Measurements from ENCODE around the gene MYMK. TPM values are rescaled to one million over a fixed set of nuclear protein-coding genes. Genes with fewer than 3 reads are reported as not detected.

Gene MYMK
- total and polyA plus RNA-seq, 2 of the 4 experiments (the other 2 are of a cell fraction) = not detected

DNA sequence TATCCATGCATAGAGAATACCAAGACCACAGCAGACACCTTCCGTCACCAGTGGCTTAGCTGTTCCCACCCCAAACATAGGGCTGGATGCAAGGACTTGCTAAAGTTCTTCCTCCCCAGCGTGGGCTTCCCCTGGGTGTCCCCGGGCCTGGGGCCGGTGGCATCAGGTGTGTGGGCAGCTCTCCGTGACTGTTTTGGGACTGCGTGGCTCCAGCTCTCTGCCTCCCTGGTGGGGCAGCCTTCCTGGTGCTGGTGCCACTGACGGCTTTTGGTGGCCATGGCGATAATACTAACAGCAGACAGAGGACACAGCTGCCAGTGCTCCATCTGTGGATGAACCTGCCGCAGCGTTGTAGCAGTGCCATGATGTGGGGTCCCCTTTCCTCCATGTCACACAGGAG, 60.1 kb downstream of the MYMK start:
- Histone ChIP-seq H3K4me2 (ENCODE audit: low read depth, low read length) (no peak overlapping the region), H3K56ac (ENCODE audit: extremely low read depth, insufficient read depth, low read length) (no peak overlapping the region), H2BK20ac (ENCODE audit: low read depth, low read length) (no peak overlapping the region), H3K9ac (ENCODE audit: low read depth, low read length) (no peak overlapping the region), H2AFZ (replicated peaks; ENCODE audit: low read length, poor library complexity) (no peak overlapping the region), H4K91ac (ENCODE audit: insufficient read depth, low read depth, low read length) (no peak overlapping the region), H4K20me1 (ENCODE audit: insufficient read depth, low read length) (no peaks in the 10 kb centered on the region), H3K14ac (replicated peaks; ENCODE audit: low read depth, low read length) (no peak overlapping the region), H3K9me1 (ENCODE audit: insufficient read depth, low read length) (0 out of 2 replicates have a peak, but pooled peaks cover 4% of the 10 kb centered on the region), H2BK120ac (ENCODE audit: low read depth, low read length) (no peak overlapping the region), H4K5ac (ENCODE audit: low read depth, low read length) (no peak overlapping the region), H2AK5ac (ENCODE audit: low read depth, low read length) (no peak overlapping the region), H3K4ac (ENCODE audit: low read depth, low read length) (no peak overlapping the region), H3K23ac (ENCODE audit: low read depth, low read length) (no peak overlapping the region), H3K36me3 (ENCODE audit: control insufficient read depth, insufficient read depth, low read length) (peaks cover 7% of the 10 kb centered on the region), H3K18ac (ENCODE audit: low read depth, low read length) (no peak overlapping the region), H3K27me3 (ENCODE audit: control insufficient read depth, insufficient read depth, low read length) (no peaks in the 10 kb centered on the region), H3K4me1 (ENCODE audit: control insufficient read depth, insufficient read depth, low read length) (peaks cover 7% of the 10 kb centered on the region; the same call in 1 of the 2 replicates), H2AK9ac (replicated peaks; ENCODE audit: low read depth, low read length, poor library complexity) (no peak overlapping the region), H3K4me3 (ENCODE audit: insufficient read depth, low read depth, low read length) (no peak overlapping the region), H3K27ac (ENCODE audit: insufficient read depth, low read length) (no peak overlapping the region), H3K79me1 (ENCODE audit: low read depth in 1 of 2, low read length in 2 of 2) (peaks cover 0 to 6% of the 10 kb centered on the region in 2 experiments; a peak in 3 of 4 replicates), H3K9me3 (ENCODE audit: control insufficient read depth, insufficient read depth, low read length) (no peaks in the 10 kb centered on the region), H4K8ac (ENCODE audit: low read depth in 2 of 2, low read length in 2 of 2) (no peak overlapping the region), H2BK5ac (ENCODE audit: low read depth, low read length, poor library complexity, severe bottlenecking) (no peak overlapping the region), H2BK15ac (ENCODE audit: low read depth, low read length) (no peak overlapping the region)
- no peak for DNase-seq
- in situ Hi-C loops (cut with MboI; ENCODE audit: low sequenced_read_pairs) (no loop called here), intact Hi-C loops (cut with micrococcal nuclease) (no loop called here), dilution Hi-C loops (cut with HindIII; ENCODE audit: low sequenced_read_pairs, unreplicated experiment) (no loop called here)
- POLR2A ChIA-PET (ENCODE audit: unreplicated experiment) = no interaction called here
- 100% methylated on average over 2 of the region's 10 CpGs; no CpG with 5 or more reads in 1 of the 2 experiments for WGBS, 2 experiments (ENCODE audit: extremely low coverage in 2 of 2, insufficient read length in 1 of 2)
- no peak for ATAC-seq (ENCODE audit: low read depth)
- CTCF ChIA-PET = no interaction called here
- no TSS peak for BruUV-seq (replicated peaks)
- TF ChIP-seq USF2 (IDR thresholded peaks at IDR 0.05; ENCODE audit: low read depth, low read length) (no peak), FOS (IDR thresholded peaks at IDR 0.05; ENCODE audit: low read depth, low read length) (no peak)

Other genes starting within 250 kb of the MYMK start
- not detected in 2 replicates for gene ABO, start 249.8 kb downstream of the MYMK start, total RNA-seq (2012; rRNA removed)
- gene ABO, start 249.8 kb downstream of the MYMK start, polyA plus RNA-seq (2012; rRNA removed) = not detected in 2 replicates
- gene SURF6, start 188.8 kb downstream of the MYMK start, total RNA-seq (2012; rRNA removed) = 6.1 and 6.4 TPM in 2 replicates
- 12.8 and 17.2 TPM in 2 replicates for gene SURF6, start 188.8 kb downstream of the MYMK start, polyA plus RNA-seq (2012; rRNA removed)
- 6.9 and 7.9 TPM in 2 replicates for gene MED22, start 176.8 kb downstream of the MYMK start, total RNA-seq (2012; rRNA removed)
- 28.3 and 32.9 TPM in 2 replicates for gene MED22, start 176.8 kb downstream of the MYMK start, polyA plus RNA-seq (2012; rRNA removed)
- 3,220 TPM in 2 replicates for gene RPL7A, start 176.7 kb downstream of the MYMK start, total RNA-seq (2012; rRNA removed)
- 4,034 and 4,096 TPM in 2 replicates for gene RPL7A, start 176.7 kb downstream of the MYMK start, polyA plus RNA-seq (2012; rRNA removed)
- gene SURF1, start 168.5 kb downstream of the MYMK start, total RNA-seq (2012; rRNA removed) = 10.3 and 15.1 TPM in 2 replicates
- gene SURF1, start 168.5 kb downstream of the MYMK start, polyA plus RNA-seq (2012; rRNA removed) = 23.4 and 24.5 TPM in 2 replicates
- 9.9 and 12.5 TPM in 2 replicates for gene SURF2, start 168.4 kb downstream of the MYMK start, total RNA-seq (2012; rRNA removed)
- 16.3 and 21.8 TPM in 2 replicates for gene SURF2, start 168.4 kb downstream of the MYMK start, polyA plus RNA-seq (2012; rRNA removed)
- 512 and 532 TPM in 2 replicates for gene SURF4, start 148.9 kb downstream of the MYMK start, total RNA-seq (2012; rRNA removed)
- gene SURF4, start 148.9 kb downstream of the MYMK start, polyA plus RNA-seq (2012; rRNA removed) = 293 and 307 TPM in 2 replicates
- 0.28 and 0.54 TPM in 2 replicates for gene STKLD1, start 148.6 kb downstream of the MYMK start, total RNA-seq (2012; rRNA removed)
- gene STKLD1, start 148.6 kb downstream of the MYMK start, polyA plus RNA-seq (2012; rRNA removed) = 0.65 and 0.69 TPM in 2 replicates
- gene REXO4, start 106.9 kb downstream of the MYMK start, total RNA-seq (2012; rRNA removed) = 16.1 and 18.3 TPM in 2 replicates
- 21.8 and 23.1 TPM in 2 replicates for gene REXO4, start 106.9 kb downstream of the MYMK start, polyA plus RNA-seq (2012; rRNA removed)
- gene ADAMTS13, start 102.6 kb downstream of the MYMK start, total RNA-seq (2012; rRNA removed) = under 0.01 and 0.18 TPM in 2 replicates
- 2.8 and 3.1 TPM in 2 replicates for gene ADAMTS13, start 102.6 kb downstream of the MYMK start, polyA plus RNA-seq (2012; rRNA removed)
- gene CACFD1, start 65.0 kb downstream of the MYMK start, total RNA-seq (2012; rRNA removed) = 1.9 and 2.0 TPM in 2 replicates
- 5.9 and 6.6 TPM in 2 replicates for gene CACFD1, start 65.0 kb downstream of the MYMK start, polyA plus RNA-seq (2012; rRNA removed)
- gene SLC2A6, start 45.9 kb downstream of the MYMK start, total RNA-seq (2012; rRNA removed) = 2.9 and 3.1 TPM in 2 replicates
- gene SLC2A6, start 45.9 kb downstream of the MYMK start, polyA plus RNA-seq (2012; rRNA removed) = 8.5 and 9.3 TPM in 2 replicates
- gene ADAMTSL2, start 9.7 kb upstream of the MYMK start, total RNA-seq (2012; rRNA removed) = not detected in 2 replicates
- gene ADAMTSL2, start 9.7 kb upstream of the MYMK start, polyA plus RNA-seq (2012; rRNA removed) = not detected in 2 replicates
- gene FAM163B, start 84.4 kb upstream of the MYMK start, total RNA-seq (2012; rRNA removed) = not detected in 2 replicates
- gene FAM163B, start 84.4 kb upstream of the MYMK start, polyA plus RNA-seq (2012; rRNA removed) = not detected in 2 replicates
- gene DBH, start 111.4 kb upstream of the MYMK start, total RNA-seq (2012; rRNA removed) = not detected in 2 replicates
- not detected in 2 replicates for gene DBH, start 111.4 kb upstream of the MYMK start, polyA plus RNA-seq (2012; rRNA removed)
- 4.7 and 5.0 TPM in 2 replicates for gene SARDH, start 213.4 kb upstream of the MYMK start, total RNA-seq (2012; rRNA removed)
- 7.5 and 8.5 TPM in 2 replicates for gene SARDH, start 213.4 kb upstream of the MYMK start, polyA plus RNA-seq (2012; rRNA removed)